ENCODE measurements around the gene TAB2.

Gene TAB2

DNA sequence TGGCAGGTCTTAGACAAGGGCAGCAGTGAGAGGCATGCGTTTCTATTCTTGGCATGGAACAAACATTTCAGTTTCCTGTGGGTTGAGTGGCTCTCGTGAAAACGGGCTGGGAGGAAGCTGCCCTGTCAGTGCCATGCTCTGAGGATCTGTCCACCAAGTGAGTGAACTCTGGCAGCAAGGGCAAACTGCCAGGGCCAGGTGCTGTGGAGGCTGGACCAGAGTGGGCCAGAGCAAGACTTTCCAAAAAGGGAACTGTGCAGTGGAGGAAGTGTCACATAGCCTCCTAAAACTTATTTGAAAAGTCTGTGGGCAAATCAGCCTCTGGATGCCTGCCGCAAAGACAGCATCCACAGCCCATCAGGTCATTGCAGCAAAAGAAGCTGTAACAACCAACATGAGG is 44.2 kb upstream of the TAB2 start:
- Histone ChIP-seq H3K9me3 (ENCODE audit: control insufficient read depth, insufficient read depth, low read depth, low read length) (no peaks in the 10 kb centered on the region), H3K27ac (ENCODE audit: extremely low read depth, low read depth, low read length) (no peak overlapping the region), H3K36me3 (ENCODE audit: control insufficient read depth in 2 of 2, insufficient read depth in 1 of 2, low read length in 2 of 2) (no peaks in the 10 kb centered on the region), H3K4me3 (ENCODE audit: low read depth, low read length) (no peak overlapping the region), H3K4me1 (ENCODE audit: control insufficient read depth, insufficient read depth, low read length) (peaks cover 6% of the 10 kb centered on the region; the same call in 1 of the 2 replicates)
- no peak for TF ChIP-seq ZNF623 (tag by site-specific recombination; IDR thresholded peaks at IDR 0.05)
- TF ChIP-seq, protein P1, sequence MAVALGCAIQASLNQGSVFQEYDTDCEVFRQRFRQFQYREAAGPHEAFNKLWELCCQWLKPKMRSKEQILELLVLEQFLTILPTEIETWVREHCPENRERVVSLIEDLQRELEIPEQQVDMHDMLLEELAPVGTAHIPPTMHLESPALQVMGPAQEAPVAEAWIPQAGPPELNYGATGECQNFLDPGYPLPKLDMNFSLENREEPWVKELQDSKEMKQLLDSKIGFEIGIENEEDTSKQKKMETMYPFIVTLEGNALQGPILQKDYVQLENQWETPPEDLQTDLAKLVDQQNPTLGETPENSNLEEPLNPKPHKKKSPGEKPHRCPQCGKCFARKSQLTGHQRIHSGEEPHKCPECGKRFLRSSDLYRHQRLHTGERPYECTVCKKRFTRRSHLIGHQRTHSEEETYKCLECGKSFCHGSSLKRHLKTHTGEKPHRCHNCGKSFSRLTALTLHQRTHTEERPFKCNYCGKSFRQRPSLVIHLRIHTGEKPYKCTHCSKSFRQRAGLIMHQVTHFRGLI (tag by site-specific recombination; IDR thresholded peaks at IDR 0.05), result no peak
- POLR2A ChIA-PET, result no interaction called here
- CTCF ChIA-PET, result no interaction called here

DNA sequence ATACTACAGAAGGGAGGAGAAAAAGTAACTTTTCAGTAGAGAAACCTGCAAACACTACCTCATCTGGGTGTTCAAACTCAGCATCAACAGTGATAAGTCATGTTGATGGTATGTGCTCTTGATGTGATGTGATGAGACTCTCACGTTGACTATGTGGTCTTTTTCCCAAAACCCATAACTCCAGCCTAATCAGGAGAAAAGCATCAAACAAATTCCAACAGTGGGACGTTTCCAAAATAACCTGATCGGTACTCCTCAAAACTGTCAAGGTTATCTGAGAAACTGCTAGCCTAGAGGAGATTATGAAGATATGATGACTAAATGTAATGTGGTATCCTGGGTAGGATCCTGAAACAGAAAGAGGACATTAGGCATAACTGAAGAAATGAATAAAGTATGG is 41.9 kb upstream of the TAB2 start:
- H3K9me3 ChIP-seq (ENCODE audit: control insufficient read depth, insufficient read depth, low read depth, low read length), result no peaks in the 10 kb centered on the region
- ChIA-PET POLR2A (no interaction called here), CTCF (no interaction called here)
- H3K4me1 ChIP-seq (ENCODE audit: control insufficient read depth, insufficient read depth, low read length), result no peaks in the 10 kb centered on the region
- H3K36me3 ChIP-seq (ENCODE audit: control insufficient read depth in 2 of 2, insufficient read depth in 1 of 2, low read length in 2 of 2), result no peaks in the 10 kb centered on the region
- no peak overlapping the region for H3K4me3 ChIP-seq (ENCODE audit: low read depth, low read length)
- TF ChIP-seq ZNF239 (tag by site-specific recombination; IDR thresholded peaks at IDR 0.05) (no peak), GLI4 (tag by site-specific recombination; IDR thresholded peaks at IDR 0.05) (no peak), PRDM1 (tag by site-specific recombination; IDR thresholded peaks at IDR 0.05) (no peak)
- TF ChIP-seq, protein P1 (tag by site-specific recombination; IDR thresholded peaks at IDR 0.05), result no peak
- no peak overlapping the region for H3K27ac ChIP-seq (ENCODE audit: extremely low read depth, low read depth, low read length)

GRCh38 chr6:149277621-149278020 is 39.9 kb upstream of the TAB2 start:
- ChIA-PET POLR2A (no interaction called here), CTCF (interaction anchor here (1.7 kb wide), 1 partner anchor 23 kb away, joined by 4 read pairs; no protein-coding TSS in a partner anchor)
- Histone ChIP-seq H3K36me3 (ENCODE audit: control insufficient read depth in 2 of 2, insufficient read depth in 1 of 2, low read length in 2 of 2) (no peaks in the 10 kb centered on the region), H3K4me3 (ENCODE audit: low read depth, low read length) (no peak overlapping the region), H3K4me1 (ENCODE audit: control insufficient read depth, insufficient read depth, low read length) (no peaks in the 10 kb centered on the region), H3K9me3 (ENCODE audit: control insufficient read depth, insufficient read depth, low read depth, low read length) (no peaks in the 10 kb centered on the region), H3K27ac (ENCODE audit: extremely low read depth, low read depth, low read length) (no peak overlapping the region)
- TF ChIP-seq ZNF266 (tag by site-specific recombination; IDR thresholded peaks at IDR 0.05; ENCODE audit: low read depth) (no peak), ZNF211 (tag by site-specific recombination; IDR thresholded peaks at IDR 0.05; ENCODE audit: low read depth) (no peak)

DNA sequence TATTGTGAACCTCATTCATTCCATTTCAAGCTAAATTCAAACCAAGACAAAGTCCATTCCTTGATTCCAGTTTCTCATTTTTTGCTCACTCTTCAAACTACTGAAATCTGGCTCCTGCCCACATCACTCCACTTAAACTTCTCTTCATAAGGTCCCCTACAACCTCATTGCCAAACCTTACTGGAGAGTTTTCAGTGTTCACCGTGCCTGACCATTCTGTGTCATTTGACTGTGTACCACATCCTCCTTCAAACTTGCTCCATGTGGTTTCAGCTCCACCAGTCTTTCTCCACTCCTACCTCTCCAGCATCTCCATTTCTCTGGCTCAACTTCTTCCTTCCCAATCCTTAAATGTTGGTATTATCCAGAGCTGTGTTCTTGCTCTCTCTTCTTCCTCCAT is 38.5 kb upstream of the TAB2 start:
- H3K27ac ChIP-seq (ENCODE audit: extremely low read depth, low read depth, low read length), result no peak overlapping the region
- ChIA-PET POLR2A (no interaction called here), CTCF (interaction anchor here (0.5 to 1.2 kb wide), 2 partner anchors 86 to 168 kb away, joined by 3 read pairs; no protein-coding TSS in a partner anchor)
- no peaks in the 10 kb centered on the region for H3K36me3 ChIP-seq (ENCODE audit: control insufficient read depth in 2 of 2, insufficient read depth in 1 of 2, low read length in 2 of 2)
- H3K4me1 ChIP-seq (ENCODE audit: control insufficient read depth, insufficient read depth, low read length), result no peaks in the 10 kb centered on the region
- no peak overlapping the region for H3K4me3 ChIP-seq (ENCODE audit: low read depth, low read length)
- no peaks in the 10 kb centered on the region for H3K9me3 ChIP-seq (ENCODE audit: control insufficient read depth, insufficient read depth, low read depth, low read length)
- TF ChIP-seq ZNF146 (tag by site-specific recombination; IDR thresholded peaks at IDR 0.05), result no peak
- TF ChIP-seq, protein P2, sequence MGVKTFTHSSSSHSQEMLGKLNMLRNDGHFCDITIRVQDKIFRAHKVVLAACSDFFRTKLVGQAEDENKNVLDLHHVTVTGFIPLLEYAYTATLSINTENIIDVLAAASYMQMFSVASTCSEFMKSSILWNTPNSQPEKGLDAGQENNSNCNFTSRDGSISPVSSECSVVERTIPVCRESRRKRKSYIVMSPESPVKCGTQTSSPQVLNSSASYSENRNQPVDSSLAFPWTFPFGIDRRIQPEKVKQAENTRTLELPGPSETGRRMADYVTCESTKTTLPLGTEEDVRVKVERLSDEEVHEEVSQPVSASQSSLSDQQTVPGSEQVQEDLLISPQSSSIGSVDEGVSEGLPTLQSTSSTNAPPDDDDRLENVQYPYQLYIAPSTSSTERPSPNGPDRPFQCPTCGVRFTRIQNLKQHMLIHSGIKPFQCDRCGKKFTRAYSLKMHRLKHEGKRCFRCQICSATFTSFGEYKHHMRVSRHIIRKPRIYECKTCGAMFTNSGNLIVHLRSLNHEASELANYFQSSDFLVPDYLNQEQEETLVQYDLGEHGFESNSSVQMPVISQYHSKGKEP (tag by site-specific recombination; IDR thresholded peaks at IDR 0.05), result no peak
- TF ChIP-seq ZNF114 (tag by site-specific recombination; IDR thresholded peaks at IDR 0.05), result no peak
- no peak for TF ChIP-seq PRDM2 (tag by site-specific recombination; IDR thresholded peaks at IDR 0.05; ENCODE audit: borderline replicate concordance)
- no peak for TF ChIP-seq ZNF394 (tag by site-specific recombination; IDR thresholded peaks at IDR 0.05; ENCODE audit: borderline replicate concordance)
- TF ChIP-seq ZNF830 (tag by site-specific recombination; IDR thresholded peaks at IDR 0.05; ENCODE audit: low read depth), result no peak
- TF ChIP-seq ZNF214 (tag by site-specific recombination; IDR thresholded peaks at IDR 0.05; ENCODE audit: borderline replicate concordance), result no peak
- no peak for TF ChIP-seq ZFP69B (tag by site-specific recombination; IDR thresholded peaks at IDR 0.05)
- no peak for TF ChIP-seq ZIC2 (tag by site-specific recombination; IDR thresholded peaks at IDR 0.05)
